CD4-positive, CD25-positive, alpha-beta regulatory T cell (primary cell): Measurements from ENCODE around the gene C14orf180. TPM values are rescaled to one million over a fixed set of nuclear protein-coding genes. Genes with fewer than 3 reads are reported as not detected.

Experiments
- ATAC-seq, 2 donors: fragments of 150-1000 bp; cut with Tn5 transposase; one replicate each; pipeline ENCODE4 v1.10.0; 2021; ENCODE audit warnings: low read depth in 2 of 2, moderate number of reproducible peaks in 2 of 2, moderate library complexity in 1 of 2
- DNase-seq, 3 donors: peaks; one replicate each; pipeline versions ENCODE4 v3.0.0 to v3.0.0-alpha.2; 2012 to 2022; ENCODE audit warnings: mixed read lengths in 1 of 3
- H3K27ac ChIP-seq: one replicate; pipeline ENCODE4 v1.7.0; 2013; ENCODE audit warnings: mild to moderate bottlenecking, low read length; ENCODE audit not compliant: insufficient read depth, poor library complexity, severe bottlenecking
- H3K27me3 ChIP-seq: one replicate; pipeline ENCODE4 v1.7.0; 2013; ENCODE audit warnings: low read length; ENCODE audit not compliant: control insufficient read depth, insufficient read depth
- H3K36me3 ChIP-seq: one replicate; pipeline ENCODE4 v1.7.0; 2013; ENCODE audit warnings: mild to moderate bottlenecking, low read length, moderate library complexity; ENCODE audit not compliant: control insufficient read depth, insufficient read depth
- H3K4me1 ChIP-seq: 2 replicates; pipeline ENCODE4 v1.7.0; 2013; ENCODE audit warnings: mild to moderate bottlenecking, low read length; ENCODE audit not compliant: insufficient read depth, control insufficient read depth, poor library complexity, severe bottlenecking
- H3K4me3 ChIP-seq: one replicate; pipeline ENCODE4 v1.7.0; 2013; ENCODE audit warnings: low read depth, mild to moderate bottlenecking, low read length, moderate library complexity
- H3K9me3 ChIP-seq, 2 experiments: 1 replicate in 1 of 2; 2 replicates in 1 of 2; pipeline ENCODE4 v1.7.0; 2013; ENCODE audit warnings: low read length in 2 of 2, mild to moderate bottlenecking in 1 of 2, moderate library complexity in 1 of 2; ENCODE audit not compliant: control insufficient read depth in 2 of 2
- H3K27ac Mint-ChIP-seq, 3 donors: one replicate each; pipeline ENCODE4 v1.8.0; 2020 to 2022; ENCODE audit warnings: mild to moderate bottlenecking in 3 of 3, mixed read lengths in 3 of 3, moderate library complexity in 2 of 3
- H3K27me3 Mint-ChIP-seq: one replicate; pipeline ENCODE4 v1.8.0; 2022; ENCODE audit warnings: mild to moderate bottlenecking, mixed read lengths
- H3K36me3 Mint-ChIP-seq: one replicate; pipeline ENCODE4 v1.8.0; 2020; ENCODE audit warnings: mixed read lengths
- H3K4me1 Mint-ChIP-seq, 4 donors: one replicate each; pipeline ENCODE4 v1.8.0; 2020 to 2022; ENCODE audit warnings: mixed read lengths in 4 of 4, mild to moderate bottlenecking in 1 of 4
- H3K4me3 Mint-ChIP-seq, 4 donors: one replicate each; pipeline ENCODE4 v1.8.0; 2020 to 2022; ENCODE audit warnings: mild to moderate bottlenecking in 4 of 4, mixed read lengths in 4 of 4, moderate library complexity in 3 of 4
- H3K9me3 Mint-ChIP-seq, 7 donors: one replicate each; pipeline ENCODE4 v1.8.0; 2020 to 2022; ENCODE audit warnings: mixed read lengths in 7 of 7, mild to moderate bottlenecking in 3 of 7, moderate library complexity in 2 of 7
- polyA plus RNA-seq, 4 donors: library from polyadenylated mRNA; unstranded; fragments of 300-500 nt; fragmentation: Illumina TruSeq; gene quantifications; one replicate each; pipeline ENCODE4 v1.2.3, GENCODE V29; 2021
- total RNA-seq: library from RNA; stranded (reverse); gene quantifications from one replicate; pipeline ENCODE4 v1.2.3, GENCODE V29; 2022

The C14orf180 gene
- total and polyA plus RNA-seq, 5 donors from 2014 or later: not detected

- no peak for DNase-seq
- H3K27ac ChIP-seq: no peak overlapping the region
- H3K4me3 ChIP-seq: no peak overlapping the region
- H3K9me3 ChIP-seq: no peaks in the 10 kb centered on the region
- no peaks in the 10 kb centered on the region for H3K27me3 Mint-ChIP-seq
- no peaks in the 10 kb centered on the region for H3K36me3 ChIP-seq
- peaks cover 0 to 2% (median 0%) of the 10 kb centered on the region in 7 donors for H3K9me3 Mint-ChIP-seq
- H3K4me1 ChIP-seq: no peaks in the 10 kb centered on the region
- H3K4me3 Mint-ChIP-seq: no peak overlapping the region
- H3K36me3 Mint-ChIP-seq: no peaks in the 10 kb centered on the region
- no peaks in the 10 kb centered on the region for H3K4me1 Mint-ChIP-seq
- no peak for ATAC-seq
- H3K27ac Mint-ChIP-seq: no peak overlapping the region
- H3K27me3 ChIP-seq: no peaks in the 10 kb centered on the region
These were observed 23.1 kb upstream of the C14orf180 start for GRCh38 chr14:104556256-104557021.

- Mint-ChIP-seq H3K27ac (no peak overlapping the region), H3K36me3 (no peaks in the 10 kb centered on the region), H3K9me3 (peaks cover 0 to 2% (median 0%) of the 10 kb centered on the region in 7 donors), H3K4me3 (no peak overlapping the region), H3K4me1 (no peaks in the 10 kb centered on the region), H3K27me3 (no peaks in the 10 kb centered on the region)
- Histone ChIP-seq H3K27ac (no peak overlapping the region), H3K27me3 (no peaks in the 10 kb centered on the region), H3K4me1 (no peaks in the 10 kb centered on the region), H3K9me3 (no peaks in the 10 kb centered on the region), H3K36me3 (no peaks in the 10 kb centered on the region), H3K4me3 (no peak overlapping the region)
- DNase-seq (no peak), ATAC-seq (no peak)
These were observed 22.5 kb upstream of the C14orf180 start for GRCh38 chr14:104557086-104557485.

DNA sequence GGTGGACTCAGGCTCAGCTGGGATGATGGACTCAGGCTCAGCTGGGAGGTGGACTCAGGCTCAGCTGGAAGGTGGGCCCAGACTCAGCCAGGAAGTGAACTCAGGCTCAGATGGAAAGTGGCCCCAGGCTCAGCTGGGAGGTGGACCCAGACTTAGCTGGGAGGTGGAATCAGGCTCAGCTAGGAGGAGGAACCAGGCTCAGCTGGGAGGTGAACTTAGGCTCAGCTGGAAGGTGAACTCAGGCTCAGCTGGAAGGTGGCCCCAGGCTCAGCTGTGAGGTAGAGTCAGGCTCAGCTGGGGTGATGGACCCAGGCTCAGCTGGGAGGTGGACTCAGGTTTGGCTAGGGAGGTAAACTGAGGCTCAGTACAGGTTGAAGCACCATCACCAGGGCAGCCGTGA is 21.8 kb upstream of the C14orf180 start:
- H3K9me3 Mint-ChIP-seq: peaks cover 0 to 2% (median 0%) of the 10 kb centered on the region in 7 donors
- no peak overlapping the region for H3K27ac ChIP-seq
- DNase-seq: no peak

DNA sequence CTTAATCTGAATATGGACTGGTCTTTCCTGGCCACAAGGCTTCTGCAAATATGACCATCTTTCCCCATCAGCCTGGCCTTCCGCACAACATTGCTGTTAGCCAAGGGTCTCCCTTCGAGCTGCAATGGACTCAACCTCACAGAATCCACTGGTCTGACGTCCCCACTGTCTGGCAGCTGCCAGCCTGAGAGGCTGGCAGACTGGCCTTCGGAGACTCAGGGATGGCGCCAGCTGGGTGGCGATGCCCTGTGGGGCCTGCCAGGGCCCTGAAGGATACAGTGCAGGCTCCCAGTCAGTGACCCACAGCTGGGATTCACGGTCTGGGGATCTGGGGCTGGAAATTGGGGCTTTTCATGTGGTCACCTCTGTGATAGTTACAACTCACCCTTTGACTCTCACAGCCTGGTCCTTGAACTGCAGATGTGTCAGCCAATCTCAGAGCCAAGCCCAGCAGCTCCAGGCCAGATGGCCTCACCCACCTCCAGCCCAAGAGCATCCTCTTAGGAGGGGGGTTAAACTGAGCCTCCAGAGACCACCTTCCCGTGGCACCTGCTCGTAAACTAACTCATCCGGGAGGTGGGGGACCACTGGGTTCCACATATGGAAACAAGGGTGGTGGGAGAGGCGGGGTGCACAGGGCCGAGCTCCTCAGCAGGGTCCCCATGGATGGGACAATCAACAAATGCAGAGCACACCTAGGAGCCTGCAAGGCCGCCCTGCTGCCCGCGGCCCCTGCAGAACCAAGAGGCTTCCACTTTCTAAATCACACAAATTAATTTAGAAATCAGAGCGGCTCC is 21.1 kb upstream of the C14orf180 start:
- DNase-seq: no peak
- no peaks in the 10 kb centered on the region for H3K27me3 Mint-ChIP-seq
- H3K36me3 Mint-ChIP-seq: no peaks in the 10 kb centered on the region
- H3K36me3 ChIP-seq: no peaks in the 10 kb centered on the region
- H3K27ac ChIP-seq: no peak overlapping the region
- no peaks in the 10 kb centered on the region for H3K4me1 Mint-ChIP-seq
- H3K27me3 ChIP-seq: no peaks in the 10 kb centered on the region
- H3K9me3 Mint-ChIP-seq: peaks cover 0 to 2% (median 0%) of the 10 kb centered on the region in 7 donors
- H3K4me3 Mint-ChIP-seq: no peak overlapping the region
- H3K27ac Mint-ChIP-seq: no peak overlapping the region
- H3K4me3 ChIP-seq: no peak overlapping the region
- H3K4me1 ChIP-seq: no peaks in the 10 kb centered on the region
- H3K9me3 ChIP-seq: no peaks in the 10 kb centered on the region
- no peak for ATAC-seq

More for the DNA sequence above, 21.8 kb upstream of the C14orf180 start:
- Histone ChIP-seq H3K4me3 (no peak overlapping the region), H3K4me1 (no peaks in the 10 kb centered on the region), H3K27me3 (no peaks in the 10 kb centered on the region), H3K36me3 (no peaks in the 10 kb centered on the region), H3K9me3 (no peaks in the 10 kb centered on the region)
- H3K4me3 Mint-ChIP-seq: no peak overlapping the region
- no peak for ATAC-seq
- H3K4me1 Mint-ChIP-seq: no peaks in the 10 kb centered on the region
- H3K36me3 Mint-ChIP-seq: no peaks in the 10 kb centered on the region
- no peak overlapping the region for H3K27ac Mint-ChIP-seq
- H3K27me3 Mint-ChIP-seq: no peaks in the 10 kb centered on the region

DNA sequence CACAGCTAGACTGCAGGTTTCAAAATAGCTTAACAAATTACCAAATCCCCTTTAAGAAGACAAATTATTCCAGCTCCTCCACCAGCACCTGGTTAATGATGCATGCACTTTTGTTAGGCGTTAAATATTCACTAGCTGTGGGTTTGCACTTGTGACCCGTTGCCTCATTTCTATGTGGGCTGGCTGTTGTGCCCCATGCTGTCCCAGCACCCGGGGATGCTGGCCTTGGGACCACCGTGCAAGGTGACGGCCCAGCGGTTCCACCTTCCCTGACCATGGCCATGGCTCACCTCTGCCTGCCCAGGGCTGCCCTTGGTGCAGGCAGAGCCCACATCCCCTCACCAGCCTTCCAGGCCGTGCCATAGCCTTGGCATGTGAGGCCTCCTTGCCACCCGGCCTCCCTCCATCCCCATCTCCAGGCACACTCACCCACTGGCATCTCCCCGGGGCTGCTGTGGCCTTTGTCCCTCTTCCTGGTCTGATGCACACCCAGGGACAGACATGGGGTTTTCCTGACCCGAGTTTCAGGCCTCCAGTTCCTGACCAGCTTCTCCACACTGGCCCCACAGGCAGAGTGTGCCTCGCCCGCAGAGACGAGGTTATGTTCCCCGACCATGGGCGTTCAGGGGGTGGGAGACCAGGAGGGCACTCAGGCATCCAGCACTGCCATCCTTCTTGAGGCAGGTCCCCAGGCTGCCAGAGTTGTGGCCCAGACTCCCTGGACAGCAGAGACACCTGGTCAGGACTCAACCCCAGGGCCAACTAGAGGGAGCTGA is 20.3 kb upstream of the C14orf180 start:
- no peaks in the 10 kb centered on the region for H3K36me3 Mint-ChIP-seq
- DNase-seq: no peak

DNA sequence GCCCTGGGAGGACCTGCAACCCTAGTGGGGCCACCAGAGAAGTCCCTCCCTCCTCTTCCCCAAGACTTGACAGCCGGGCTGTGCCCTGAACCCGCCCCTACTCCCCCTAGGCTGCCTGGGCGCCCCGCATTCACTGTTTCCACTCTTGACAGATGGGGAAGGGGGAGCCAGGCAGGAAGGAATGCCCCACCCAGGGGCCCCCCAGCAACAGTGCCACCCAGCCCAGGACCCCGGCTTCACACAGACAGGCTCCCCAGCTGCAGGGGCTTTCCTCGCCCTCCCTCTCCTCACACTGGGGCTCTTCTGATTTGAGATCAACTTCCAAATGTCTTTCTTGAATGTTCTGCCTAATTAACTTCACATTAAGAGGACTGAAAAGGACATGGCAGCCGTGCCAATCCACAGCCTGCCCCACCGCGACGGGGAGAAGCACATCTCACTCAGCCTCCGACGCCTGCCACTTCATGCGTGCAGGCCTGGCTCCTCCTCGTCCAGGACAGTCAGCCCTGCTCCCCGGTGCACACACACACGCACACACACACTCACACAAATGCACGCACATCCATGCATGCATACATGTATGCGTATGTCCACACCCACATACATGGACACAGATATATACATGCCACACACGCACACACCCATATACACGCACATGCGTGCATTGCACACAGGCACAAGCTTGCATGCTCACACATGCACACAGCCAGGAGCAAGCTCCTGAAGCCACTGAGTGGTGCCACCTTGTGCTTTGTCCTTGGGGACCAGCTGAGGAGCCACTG is 19.6 kb upstream of the C14orf180 start:
- Mint-ChIP-seq H3K36me3 (no peaks in the 10 kb centered on the region), H3K4me3 (no peak overlapping the region), H3K9me3 (peaks cover 0 to 2% (median 0%) of the 10 kb centered on the region in 7 donors), H3K4me1 (peaks cover 0 to 2% (median 0%) of the 10 kb centered on the region in 4 donors), H3K27ac (no peak overlapping the region), H3K27me3 (no peaks in the 10 kb centered on the region)
- DNase-seq (no peak), ATAC-seq (no peak)
- Histone ChIP-seq H3K27me3 (no peaks in the 10 kb centered on the region), H3K9me3 (no peaks in the 10 kb centered on the region), H3K27ac (no peak overlapping the region), H3K36me3 (no peaks in the 10 kb centered on the region), H3K4me3 (no peak overlapping the region), H3K4me1 (peaks cover 5% of the 10 kb centered on the region)

More for the DNA sequence above, 20.3 kb upstream of the C14orf180 start:
- no peaks in the 10 kb centered on the region for H3K27me3 ChIP-seq
- Mint-ChIP-seq H3K27me3 (no peaks in the 10 kb centered on the region), H3K27ac (no peak overlapping the region), H3K4me3 (no peak overlapping the region), H3K9me3 (peaks cover 0 to 2% (median 0%) of the 10 kb centered on the region in 7 donors), H3K4me1 (peaks cover 0 to 2% (median 0%) of the 10 kb centered on the region in 4 donors)
- H3K27ac ChIP-seq: no peak overlapping the region
- no peaks in the 10 kb centered on the region for H3K36me3 ChIP-seq
- ATAC-seq: no peak
- no peaks in the 10 kb centered on the region for H3K9me3 ChIP-seq
- H3K4me3 ChIP-seq: no peak overlapping the region
- H3K4me1 ChIP-seq: peaks cover 5% of the 10 kb centered on the region

DNA sequence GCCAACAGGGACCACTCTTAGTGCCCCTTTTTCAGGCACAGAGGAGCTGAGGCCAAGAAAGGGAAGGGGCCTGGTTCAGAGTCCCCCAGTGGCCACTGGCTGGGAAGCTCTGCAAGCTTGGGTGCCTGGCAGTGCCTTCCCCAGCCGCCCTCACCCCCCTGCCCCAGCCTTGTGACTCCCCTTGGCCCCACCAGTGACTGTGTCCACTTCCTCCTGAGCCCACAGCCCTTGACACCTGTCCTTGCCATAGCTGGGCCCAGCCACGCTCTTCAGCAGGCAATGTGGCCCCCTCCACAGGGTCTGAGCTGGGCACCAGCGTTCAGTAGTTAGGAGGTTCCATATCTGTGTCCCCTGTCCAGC is 19.0 kb upstream of the C14orf180 start:
- Mint-ChIP-seq H3K27ac (no peak overlapping the region), H3K36me3 (no peaks in the 10 kb centered on the region), H3K9me3 (no peaks in the 10 kb centered on the region), H3K4me3 (no peak overlapping the region), H3K4me1 (peaks cover 0 to 2% (median 0%) of the 10 kb centered on the region in 4 donors), H3K27me3 (no peaks in the 10 kb centered on the region)
- H3K9me3 ChIP-seq: no peaks in the 10 kb centered on the region
- H3K36me3 ChIP-seq: no peaks in the 10 kb centered on the region
- H3K27me3 ChIP-seq: no peaks in the 10 kb centered on the region
- H3K4me1 ChIP-seq: peaks cover 5% of the 10 kb centered on the region
- no peak overlapping the region for H3K27ac ChIP-seq
- ATAC-seq: no peak
- DNase-seq: no peak
- H3K4me3 ChIP-seq: no peak overlapping the region
